Activated CD4-positive, alpha-beta T cell treated with anti-CD3 and anti-CD28 coated beads, Interleukin-2, amount 10 ng/mL, durations not matched to agents 7 days and 5 days (primary cell): ENCODE data around the gene TP53BP2. TPM values are rescaled to one million over a fixed set of nuclear protein-coding genes. Genes with fewer than 3 reads are reported as not detected.
A peak's percentile ranks its signal among the peaks of the same experiment; 100 is the strongest.
"Not testable (repeated sequence)": the region's sequence is repeated elsewhere in the genome, so short reads cannot be mapped to it uniquely, and the experiment has no call there.

Experiments used
- CTCF ChIA-PET: fragments of 350-600 bp; sonication (Branson Sonifier 250); formaldehyde crosslinking; loops from one replicate; lab custom pipeline; 2021; ENCODE audit warnings: antibody characterized with exemption; lab: Charles Lee
- POLR2A ChIA-PET: fragments of 350-600 bp; sonication (Branson Sonifier 250); formaldehyde crosslinking; loops from one replicate; lab custom pipeline; 2021; ENCODE audit warnings: antibody characterized with exemption; lab: Charles Lee
- DNase-seq: peaks from one replicate; pipeline ENCODE4 v3.0.0-alpha.2; 2020
- H3K27ac Mint-ChIP-seq: one replicate; pipeline ENCODE4 v1.8.0; 2021; ENCODE audit warnings: mild to moderate bottlenecking, moderate library complexity, mixed read lengths
- H3K27me3 Mint-ChIP-seq: one replicate; pipeline ENCODE4 v1.8.0; 2021; ENCODE audit warnings: mixed read lengths
- H3K36me3 Mint-ChIP-seq: one replicate; pipeline ENCODE4 v1.8.0; 2021; ENCODE audit warnings: low read depth, mixed read lengths
- H3K4me1 Mint-ChIP-seq: one replicate; pipeline ENCODE4 v1.8.0; 2021; ENCODE audit warnings: mixed read lengths
- H3K4me3 Mint-ChIP-seq: one replicate; pipeline ENCODE4 v1.8.0; 2021; ENCODE audit warnings: mild to moderate bottlenecking, moderate library complexity, mixed read lengths
- H3K9me3 Mint-ChIP-seq: one replicate; pipeline ENCODE4 v1.8.0; 2021; ENCODE audit warnings: mixed read lengths
- total RNA-seq, 2 experiments: library from RNA; stranded (reverse); gene quantifications; one replicate each; pipeline ENCODE4 v1.2.3, GENCODE V29; 2021

Gene TP53BP2
- total RNA-seq, 2 experiments from 2014 or later, result 33.4 to 36.9 TPM

DNA sequence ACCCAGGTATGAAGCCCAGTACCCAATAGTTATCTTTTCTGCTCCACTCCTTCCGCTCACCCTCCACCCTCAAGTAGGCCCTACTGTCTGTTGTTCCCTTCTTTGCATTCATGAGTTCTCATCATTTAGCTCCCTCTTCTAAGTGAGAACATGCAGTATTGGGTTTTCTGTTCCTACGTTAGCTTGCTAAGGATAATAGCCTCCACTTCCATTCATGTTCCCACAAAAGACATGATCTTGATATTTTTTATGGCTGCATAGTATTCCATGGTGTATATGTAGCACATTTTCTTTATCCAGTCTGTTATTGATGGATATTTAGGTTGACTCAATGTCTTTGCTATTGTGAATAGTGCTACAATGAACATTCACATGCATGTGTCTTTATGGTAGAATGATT, 2.8 kb upstream of the TP53BP2 start:
- H3K4me1 Mint-ChIP-seq, result peaks cover 31% of the 10 kb centered on the region
- H3K27ac Mint-ChIP-seq, result no peak overlapping the region
- H3K27me3 Mint-ChIP-seq, result no peaks in the 10 kb centered on the region
- CTCF ChIA-PET, result interaction anchor here (1.2 kb wide), 1 partner anchor 16 kb away, joined by 3 read pairs; no protein-coding TSS in a partner anchor
- no peaks in the 10 kb centered on the region for H3K36me3 Mint-ChIP-seq
- H3K9me3 Mint-ChIP-seq, result peaks cover 9% of the 10 kb centered on the region
- H3K4me3 Mint-ChIP-seq, result no peak overlapping the region
- no peak for DNase-seq
- POLR2A ChIA-PET, result no interaction called here

DNA sequence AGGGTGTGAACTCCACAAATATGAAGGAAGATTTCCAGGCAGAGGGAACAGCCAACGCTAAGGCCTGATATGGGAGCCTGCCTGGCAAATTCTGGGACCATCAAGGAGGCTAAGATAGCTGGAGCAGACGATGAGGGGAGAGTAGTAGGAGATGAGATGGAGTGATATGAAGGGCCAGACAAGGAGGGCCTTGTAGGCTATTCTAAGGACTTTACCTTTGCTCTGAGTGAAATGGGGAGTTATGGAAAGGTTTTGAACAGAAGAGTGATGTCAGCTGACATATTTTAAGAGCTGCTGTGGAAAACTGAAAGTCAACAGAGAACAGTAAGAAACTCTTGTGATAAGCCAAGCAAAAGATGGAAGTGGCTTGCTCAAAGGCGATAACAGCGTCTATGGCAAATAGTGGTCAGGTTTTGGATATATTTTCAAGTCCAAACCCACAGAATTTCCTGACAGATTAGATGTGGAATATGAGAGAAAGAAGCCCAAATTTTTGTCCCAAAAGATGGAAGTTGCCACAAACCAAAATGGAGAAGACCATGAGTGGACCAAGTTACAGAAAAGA, 2.1 kb upstream of the TP53BP2 start:
- POLR2A ChIA-PET, result interaction anchor here (0.6 kb wide), 1 partner anchor 794 kb away, joined by 9 read pairs; no protein-coding TSS in a partner anchor
- Mint-ChIP-seq H3K9me3 (peaks cover 9% of the 10 kb centered on the region), H3K4me1 (peaks cover 34% of the 10 kb centered on the region), H3K27ac (no peak overlapping the region), H3K36me3 (no peaks in the 10 kb centered on the region), H3K27me3 (no peaks in the 10 kb centered on the region), H3K4me3 (no peak overlapping the region)
- DNase-seq, result no peak
- CTCF ChIA-PET, result no interaction called here

- Mint-ChIP-seq H3K36me3 (no peaks in the 10 kb centered on the region), H3K4me3 (peak overlapping the region; percentile 95), H3K27ac (peak overlapping the region; percentile 97), H3K4me1 (peaks cover 40% of the 10 kb centered on the region), H3K9me3 (peaks cover 9% of the 10 kb centered on the region), H3K27me3 (no peaks in the 10 kb centered on the region)
- POLR2A ChIA-PET, result no interaction called here
- DNase-seq, result peak; percentile 59
- CTCF ChIA-PET, result interaction anchor here (1.2 to 2.2 kb wide), 10 partner anchors 14 to 520 kb away, joined by 3 to 7 read pairs (median 4); no protein-coding TSS in a partner anchor
These were observed 524 bp downstream of the TP53BP2 start for GRCh38 chr1:223845037-223845809.

GRCh38 chr1:223844787-223845036, 1.0 kb downstream of the TP53BP2 start:
- ChIA-PET POLR2A (no interaction called here), CTCF (interaction anchor here (0.5 to 2.2 kb wide), 10 partner anchors 9 to 521 kb away, joined by 3 to 7 read pairs (median 4); no protein-coding TSS in a partner anchor)
- DNase-seq, result peak; percentile 68
- Mint-ChIP-seq H3K36me3 (no peaks in the 10 kb centered on the region), H3K27ac (peak overlapping the region; percentile 97), H3K4me1 (peaks cover 44% of the 10 kb centered on the region), H3K9me3 (peaks cover 7% of the 10 kb centered on the region), H3K27me3 (no peaks in the 10 kb centered on the region), H3K4me3 (peak overlapping the region; percentile 95)

DNA sequence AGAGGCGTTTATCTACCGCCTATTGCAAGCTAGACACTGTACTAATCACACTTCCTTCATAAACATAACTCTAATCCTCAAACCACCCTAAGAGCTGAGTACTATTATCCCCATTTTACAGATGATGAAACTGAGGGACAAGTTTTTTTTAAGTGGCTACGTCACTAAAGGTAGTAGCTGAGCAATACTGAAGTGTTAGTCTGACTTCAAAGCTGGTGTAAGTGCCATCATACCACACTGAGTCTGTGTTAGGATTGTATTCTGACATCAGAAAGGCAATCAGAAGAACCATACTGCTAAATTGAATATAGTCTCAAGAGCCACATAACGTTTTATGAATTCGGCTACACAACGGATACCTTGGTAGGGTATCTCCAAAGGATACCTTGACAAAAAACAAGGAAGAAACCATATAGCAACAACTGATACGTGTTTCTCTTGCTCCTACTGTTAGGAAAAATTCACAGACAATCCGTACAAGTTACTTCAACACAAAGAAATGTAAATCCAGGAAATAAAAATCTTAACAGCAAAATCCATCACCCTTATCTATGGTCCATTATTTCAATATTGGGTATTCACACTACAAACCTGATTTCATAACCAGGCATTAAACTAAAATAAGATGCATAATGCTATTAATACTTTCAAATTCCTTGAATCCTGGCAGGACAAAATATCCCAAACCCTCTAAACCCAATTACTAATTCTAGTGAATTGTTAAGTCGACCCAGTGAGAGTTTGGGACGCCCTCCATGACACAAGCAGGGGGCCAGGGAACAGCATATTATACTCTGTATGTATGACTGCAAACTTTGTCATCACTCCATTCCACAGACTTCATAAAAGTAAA, 1.6 kb downstream of the TP53BP2 start:
- POLR2A ChIA-PET, result no interaction called here
- H3K4me1 Mint-ChIP-seq, result peaks cover 42% of the 10 kb centered on the region
- H3K4me3 Mint-ChIP-seq, result peak overlapping the region; percentile 95
- peak overlapping the region; percentile 97 for H3K27ac Mint-ChIP-seq
- CTCF ChIA-PET, result interaction anchor here (0.5 to 2.2 kb wide), 8 partner anchors 9 to 130 kb away, joined by 3 to 7 read pairs (median 4); no protein-coding TSS in a partner anchor
- H3K27me3 Mint-ChIP-seq, result no peaks in the 10 kb centered on the region
- DNase-seq, result no peak
- peaks cover 4% of the 10 kb centered on the region for H3K9me3 Mint-ChIP-seq
- H3K36me3 Mint-ChIP-seq, result no peaks in the 10 kb centered on the region

DNA sequence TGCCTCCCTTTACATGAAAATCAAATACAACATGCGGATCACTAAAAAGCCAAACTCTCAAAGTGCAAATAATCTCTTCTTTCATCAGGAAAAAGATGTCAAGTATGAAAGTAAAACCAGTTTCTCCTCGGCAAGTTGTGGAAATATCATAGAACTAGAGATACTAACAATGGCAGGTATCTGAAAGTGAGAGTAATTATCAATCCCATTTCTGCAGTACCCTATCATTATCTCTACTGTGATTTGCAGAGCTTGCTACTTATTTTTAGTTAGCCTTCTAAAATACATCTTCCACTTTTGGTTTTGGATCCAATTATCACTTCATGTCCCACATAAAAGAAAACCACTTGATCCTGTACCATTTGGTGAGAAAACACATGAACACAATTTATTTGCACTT, 3.0 kb downstream of the TP53BP2 start:
- Mint-ChIP-seq H3K36me3 (no peaks in the 10 kb centered on the region), H3K27ac (peak overlapping the region; percentile 11), H3K4me3 (peak overlapping the region; percentile 27), H3K9me3 (no peaks in the 10 kb centered on the region), H3K4me1 (peaks cover 51% of the 10 kb centered on the region), H3K27me3 (no peaks in the 10 kb centered on the region)
- CTCF ChIA-PET, result interaction anchor here (0.6 to 0.7 kb wide), 3 partner anchors 14 to 643 kb away, joined by 5 to 6 read pairs (median 5); no protein-coding TSS in a partner anchor
- POLR2A ChIA-PET, result no interaction called here
- no peak for DNase-seq

- peaks cover 51% of the 10 kb centered on the region for H3K4me1 Mint-ChIP-seq
These were observed 3.6 kb downstream of the TP53BP2 start for GRCh38 chr1:223841977-223842623.

GRCh38 chr1:223840254-223840653, 5.5 kb downstream of the TP53BP2 start:
- H3K4me1 Mint-ChIP-seq, result peaks cover 44% of the 10 kb centered on the region
- H3K27me3 Mint-ChIP-seq, result no peaks in the 10 kb centered on the region
- no peak overlapping the region for H3K27ac Mint-ChIP-seq
- ChIA-PET CTCF (interaction anchor here (0.6 kb wide), 1 partner anchor 527 kb away, joined by 5 read pairs; no protein-coding TSS in a partner anchor), POLR2A (no interaction called here)
- H3K9me3 Mint-ChIP-seq, result no peaks in the 10 kb centered on the region
- no peak for DNase-seq
- H3K36me3 Mint-ChIP-seq, result no peaks in the 10 kb centered on the region
- no peak overlapping the region for H3K4me3 Mint-ChIP-seq

More at GRCh38 chr1:223841977-223842623, 3.6 kb downstream of the TP53BP2 start:
- H3K27me3 Mint-ChIP-seq, H3K4me3 Mint-ChIP-seq, H3K36me3 Mint-ChIP-seq, DNase-seq, H3K9me3 Mint-ChIP-seq, H3K27ac Mint-ChIP-seq, POLR2A ChIA-PET: not testable (repeated sequence)
- CTCF ChIA-PET, result interaction anchor here (0.6 to 1.1 kb wide), 7 partner anchors 10 to 700 kb away, joined by 3 to 6 read pairs (median 4); no protein-coding TSS in a partner anchor

DNA sequence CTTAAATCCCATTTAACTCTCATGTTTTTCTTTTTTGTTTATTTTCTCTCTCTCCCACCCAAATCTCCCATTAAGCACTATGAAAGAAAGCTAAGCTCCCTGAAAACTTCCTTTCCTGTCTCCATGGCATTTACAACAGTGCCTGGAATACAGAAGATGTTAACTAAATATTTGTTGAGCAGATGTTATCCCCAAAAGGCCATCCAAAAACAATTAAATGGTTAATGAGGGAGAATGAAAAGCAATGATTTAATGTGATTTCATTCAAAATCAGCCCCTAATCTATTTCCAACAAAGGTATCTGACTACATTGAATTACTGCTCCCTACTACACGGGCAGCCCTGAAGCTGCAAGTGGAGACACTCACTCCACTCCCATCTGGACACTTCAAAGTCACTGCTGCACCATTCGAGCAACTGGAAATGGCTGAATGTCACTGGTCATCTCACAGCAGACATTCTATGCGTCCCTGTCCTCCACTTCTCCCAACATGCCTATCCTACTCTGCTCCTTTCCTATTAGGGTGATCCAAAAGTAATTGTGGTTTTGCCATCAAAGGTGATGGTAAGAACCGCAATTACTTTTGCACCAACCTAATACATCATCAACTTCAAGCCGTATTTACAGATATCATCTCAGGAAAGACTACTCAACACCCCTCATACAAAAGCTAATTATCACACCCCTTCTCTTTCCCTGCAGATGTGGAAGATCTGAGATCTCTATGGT, 7.5 kb downstream of the TP53BP2 start:
- H3K27ac Mint-ChIP-seq, result no peak overlapping the region
- no peaks in the 10 kb centered on the region for H3K9me3 Mint-ChIP-seq
- ChIA-PET POLR2A (no interaction called here), CTCF (interaction anchor here (0.9 to 1.3 kb wide), 2 partner anchors 13 to 21 kb away, joined by 3 to 4 read pairs; no protein-coding TSS in a partner anchor)
- H3K36me3 Mint-ChIP-seq, result no peaks in the 10 kb centered on the region
- H3K4me3 Mint-ChIP-seq, result no peak overlapping the region
- H3K27me3 Mint-ChIP-seq, result no peaks in the 10 kb centered on the region
- peaks cover 35% of the 10 kb centered on the region for H3K4me1 Mint-ChIP-seq
- DNase-seq, result no peak

DNA sequence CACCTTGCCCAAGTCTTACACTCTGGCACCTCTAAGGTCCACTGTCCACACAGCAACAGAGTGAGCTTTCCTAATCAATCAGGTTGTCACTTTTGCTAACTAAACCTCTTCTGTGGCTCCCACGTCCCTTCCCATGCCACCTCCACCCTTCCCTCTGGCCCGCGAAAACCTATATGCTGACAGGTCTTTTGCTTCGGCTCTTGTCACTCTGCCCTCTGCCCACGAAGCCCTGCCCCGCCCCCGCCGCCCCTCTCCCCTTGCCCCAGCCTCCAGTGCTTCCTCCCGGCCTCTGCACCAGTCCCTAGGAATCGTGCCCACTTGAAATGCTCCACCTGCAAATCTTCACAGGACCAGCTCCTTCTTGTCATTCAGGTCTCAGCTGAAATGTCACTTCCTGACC, 8.1 kb downstream of the TP53BP2 start:
- CTCF ChIA-PET, result interaction anchor here (0.7 to 1.3 kb wide), 3 partner anchors 13 to 534 kb away, joined by 3 to 4 read pairs (median 4); no protein-coding TSS in a partner anchor
- no peak overlapping the region for H3K27ac Mint-ChIP-seq

DNA sequence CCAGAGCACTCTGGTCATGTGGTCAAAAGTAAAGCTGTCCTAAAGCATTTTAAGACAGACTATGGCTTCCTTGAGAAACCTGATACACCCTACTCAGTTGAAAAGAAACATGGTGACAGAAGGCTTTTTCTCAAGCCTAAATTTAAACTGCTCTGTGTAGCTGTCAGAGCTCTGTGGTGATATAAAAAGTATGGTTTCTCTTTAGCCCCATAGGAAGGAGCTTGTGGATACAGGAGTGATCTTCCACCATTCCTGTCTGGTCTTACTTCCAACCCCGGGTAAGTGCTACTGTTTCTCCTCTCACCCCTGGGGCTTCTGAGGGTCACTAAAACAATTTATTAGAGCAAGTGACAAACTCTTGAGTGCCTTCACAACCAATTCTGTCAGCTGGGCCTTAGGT, 8.5 kb downstream of the TP53BP2 start:
- Mint-ChIP-seq H3K4me1 (peaks cover 27% of the 10 kb centered on the region), H3K36me3 (no peaks in the 10 kb centered on the region), H3K4me3 (no peak overlapping the region), H3K27me3 (no peaks in the 10 kb centered on the region), H3K9me3 (no peaks in the 10 kb centered on the region), H3K27ac (no peak overlapping the region)
- DNase-seq, result no peak
- ChIA-PET POLR2A (no interaction called here), CTCF (interaction anchor here (0.7 to 1.3 kb wide), 2 partner anchors 12 to 534 kb away, joined by 3 to 4 read pairs; no protein-coding TSS in a partner anchor)

More for the DNA sequence above, 8.1 kb downstream of the TP53BP2 start:
- no peaks in the 10 kb centered on the region for H3K9me3 Mint-ChIP-seq
- POLR2A ChIA-PET, result no interaction called here
- no peaks in the 10 kb centered on the region for H3K36me3 Mint-ChIP-seq
- no peak overlapping the region for H3K4me3 Mint-ChIP-seq
- DNase-seq, result no peak
- H3K4me1 Mint-ChIP-seq, result peaks cover 29% of the 10 kb centered on the region
- no peaks in the 10 kb centered on the region for H3K27me3 Mint-ChIP-seq
